Transverse colon (tissue), 4 donors: Measurements from ENCODE around the gene FZD2. TPM values are rescaled to one million over a fixed set of nuclear protein-coding genes. Genes with fewer than 3 reads are reported as not detected.

ENCODE experiments used
- DNase-seq: peaks from one replicate; pipeline ENCODE4 v3.0.0-alpha.2; 2019
- H3K27ac ChIP-seq, 4 donors: fragments of 200-600 bp; sonication (generic); 2 replicates each; pipeline ENCODE4 v1.5.1; 2016 to 2018; ENCODE audit warnings: inconsistent platforms in 4 of 4
- H3K27me3 ChIP-seq: fragments of 200-600 bp; sonication (generic); 2 replicates; pipeline ENCODE4 v1.5.1; 2017; ENCODE audit warnings: inconsistent platforms
- H3K36me3 ChIP-seq, 4 donors: fragments of 200-600 bp; sonication (generic); 2 replicates each; pipeline ENCODE4 v1.5.1; 2017 to 2019; ENCODE audit warnings: inconsistent platforms in 4 of 4
- H3K4me1 ChIP-seq, 4 donors: fragments of 200-600 bp; sonication (generic); 2 replicates each; pipeline ENCODE4 v1.5.1; 2017 to 2020; ENCODE audit warnings: inconsistent platforms in 4 of 4
- H3K4me3 ChIP-seq, 4 donors: fragments of 200-600 bp; sonication (generic); 1 replicate in 1 of 4; 2 replicates in 3 of 4; pipeline versions ENCODE4 v1.5.1 to v1.6.1; 2017 to 2019; ENCODE audit warnings: inconsistent platforms in 4 of 4
- H3K9me3 ChIP-seq, 2 donors: fragments of 200-600 bp; sonication (generic); 2 replicates each; pipeline ENCODE4 v1.5.1; 2017 to 2019; ENCODE audit warnings: inconsistent platforms in 2 of 2
- EP300 ChIP-seq: sonication (generic); formaldehyde crosslinking; IDR thresholded peaks from one replicate; pipeline ENCODE4 v1.6.1; 2017; ENCODE audit warnings: antibody characterized with exemption, low read depth
- POLR2A ChIP-seq: fragments of 450-650 bp; IDR thresholded peaks from one replicate; pipeline ENCODE4 v1.6.1; 2016; ENCODE audit warnings: antibody characterized with exemption, mild to moderate bottlenecking, moderate library complexity
- POLR2AphosphoS5 ChIP-seq, 3 donors: sonication (generic); formaldehyde crosslinking; IDR thresholded peaks; one replicate each; pipeline ENCODE4 v1.6.1; 2016; ENCODE audit warnings: antibody characterized with exemption in 3 of 3
- WGBS, 2 donors: methylation state at CpG; one replicate each; pipeline ENCODE4 v1.1.5; 2018; ENCODE audit warnings: low coverage in 1 of 2; 5-methylcytosine and 5-hydroxymethylcytosine counted together
- in situ Hi-C, 4 donors: fragments of 200-750 bp; cut with MboI; loops; one replicate each; pipeline versions ENCODE4 v1.15.0 to v1.15.1; 2017; ENCODE audit warnings: low sequenced_read_pairs in 3 of 4, low pct_ligation_motif_present in 1 of 4, low pct_unique_long_range_greater_than_20kb in 1 of 4
- intact Hi-C: fragments of 100-400 bp; cut with DNase I; formaldehyde crosslinking; loops from one replicate; pipeline ENCODE4 v1.15.1; 2023; ENCODE audit warnings: low total_unique reads
- total RNA-seq, 4 donors: library from RNA; depleted of rRNA; stranded (reverse); fragments of >200 nt; gene quantifications; one replicate each; pipeline ENCODE4 v1.1.0, GENCODE V29; 2016
- TF ChIP-seq, protein P1 (sequence below), 5 experiments: fragments of 200-600 bp in 3 of 5; fragments of 450-650 bp in 2 of 5; sonication (generic) in 3 of 5; IDR thresholded peaks; 1 replicate in 2 of 5; 2 replicates in 3 of 5; pipeline ENCODE4 v1.5.1; 2016 to 2017; ENCODE audit warnings: antibody characterized with exemption in 5 of 5, inconsistent platforms in 3 of 5, mild to moderate bottlenecking in 2 of 5, moderate library complexity in 1 of 5

FZD2 gene
- total RNA-seq, 4 donors from 2014 or later: 0.41 to 1.3 TPM; not detected in 2

DNA sequence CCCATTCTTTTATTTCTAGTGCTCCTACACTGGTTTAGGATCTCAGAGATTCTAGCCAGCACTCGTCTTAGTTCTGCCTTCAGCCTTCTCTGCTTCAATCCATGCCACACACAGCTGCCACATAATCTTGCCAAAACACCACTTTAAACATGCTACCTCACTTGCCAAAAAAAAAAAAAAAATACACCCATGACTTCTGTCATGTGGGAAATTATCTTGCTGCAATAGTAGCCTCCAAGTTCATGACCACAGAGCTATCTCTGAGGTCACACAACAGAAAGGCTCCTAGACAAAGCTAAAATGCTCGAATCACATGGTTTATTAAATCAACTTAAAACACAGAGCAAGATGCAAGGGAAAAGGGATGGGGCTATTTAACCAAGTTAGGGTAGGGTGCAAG, 18.1 kb downstream of the FZD2 start:
- DNase-seq: no peak
- intact Hi-C loops: no loop called here
- no peaks in the 10 kb centered on the region for H3K36me3 ChIP-seq
- no peak overlapping the region for H3K4me3 ChIP-seq
- H3K9me3 ChIP-seq: no peaks in the 10 kb centered on the region
- no peak overlapping the region for H3K27ac ChIP-seq
- no peak for TF ChIP-seq EP300
- TF ChIP-seq POLR2A: no peak
- TF ChIP-seq, protein P1, sequence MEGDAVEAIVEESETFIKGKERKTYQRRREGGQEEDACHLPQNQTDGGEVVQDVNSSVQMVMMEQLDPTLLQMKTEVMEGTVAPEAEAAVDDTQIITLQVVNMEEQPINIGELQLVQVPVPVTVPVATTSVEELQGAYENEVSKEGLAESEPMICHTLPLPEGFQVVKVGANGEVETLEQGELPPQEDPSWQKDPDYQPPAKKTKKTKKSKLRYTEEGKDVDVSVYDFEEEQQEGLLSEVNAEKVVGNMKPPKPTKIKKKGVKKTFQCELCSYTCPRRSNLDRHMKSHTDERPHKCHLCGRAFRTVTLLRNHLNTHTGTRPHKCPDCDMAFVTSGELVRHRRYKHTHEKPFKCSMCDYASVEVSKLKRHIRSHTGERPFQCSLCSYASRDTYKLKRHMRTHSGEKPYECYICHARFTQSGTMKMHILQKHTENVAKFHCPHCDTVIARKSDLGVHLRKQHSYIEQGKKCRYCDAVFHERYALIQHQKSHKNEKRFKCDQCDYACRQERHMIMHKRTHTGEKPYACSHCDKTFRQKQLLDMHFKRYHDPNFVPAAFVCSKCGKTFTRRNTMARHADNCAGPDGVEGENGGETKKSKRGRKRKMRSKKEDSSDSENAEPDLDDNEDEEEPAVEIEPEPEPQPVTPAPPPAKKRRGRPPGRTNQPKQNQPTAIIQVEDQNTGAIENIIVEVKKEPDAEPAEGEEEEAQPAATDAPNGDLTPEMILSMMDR (IDR thresholded peaks at IDR 0.05): no peak
- TF ChIP-seq POLR2AphosphoS5 (IDR thresholded peaks at IDR 0.05): no peak
- H3K27me3 ChIP-seq: peaks cover 14% of the 10 kb centered on the region
- H3K4me1 ChIP-seq: no peaks in the 10 kb centered on the region
- 53 to 81% methylated on average over 2 of the region's 2 CpGs for WGBS, 2 donors
- in situ Hi-C loops: no loop called here

GRCh38 chr17:44578947-44579346, 21.7 kb downstream of the FZD2 start:
- intact Hi-C loops: no loop called here
- in situ Hi-C loops: no loop called here
- Histone ChIP-seq H3K27me3 (peaks cover 17% of the 10 kb centered on the region), H3K9me3 (no peaks in the 10 kb centered on the region), H3K36me3 (no peaks in the 10 kb centered on the region), H3K27ac (no peak overlapping the region), H3K4me1 (no peaks in the 10 kb centered on the region), H3K4me3 (no peak overlapping the region)
- TF ChIP-seq, protein P1 (IDR thresholded peaks at IDR 0.05): no peak
- TF ChIP-seq EP300 (no peak), POLR2A (no peak), POLR2AphosphoS5 (IDR thresholded peaks at IDR 0.05) (no peak)
- no peak for DNase-seq
- 33 to 52% methylated on average over 1 to 4 of the region's 4 CpGs for WGBS, 2 donors

DNA sequence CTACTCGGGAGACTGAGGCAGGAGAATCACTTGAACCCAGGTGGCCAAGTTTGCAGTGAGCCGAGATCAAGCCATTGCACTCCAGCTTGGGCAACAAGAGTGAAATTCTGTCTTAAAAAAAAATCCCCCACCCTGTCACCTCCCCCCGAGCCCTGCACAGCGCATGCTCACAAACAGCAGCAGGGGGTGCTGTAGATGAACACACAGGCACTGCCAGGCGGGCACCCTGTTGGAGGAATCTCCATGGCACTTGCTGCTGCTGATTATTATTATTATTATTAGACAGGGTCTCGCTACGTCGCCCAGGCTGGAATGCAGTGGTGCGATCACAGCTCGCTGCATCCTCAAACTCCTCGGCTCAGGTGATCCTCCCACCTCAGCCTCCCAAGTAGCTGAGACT, 24.6 kb downstream of the FZD2 start:
- in situ Hi-C loops: no loop called here
- Histone ChIP-seq H3K4me3 (no peak overlapping the region), H3K27me3 (peaks cover 17% of the 10 kb centered on the region), H3K36me3 (no peaks in the 10 kb centered on the region), H3K27ac (no peak overlapping the region), H3K9me3 (no peaks in the 10 kb centered on the region), H3K4me1 (no peaks in the 10 kb centered on the region)
- WGBS, 2 donors: 80 to 85% methylated on average over 1 to 11 of the region's 11 CpGs
- TF ChIP-seq POLR2A (no peak), POLR2AphosphoS5 (IDR thresholded peaks at IDR 0.05) (no peak), EP300 (no peak)
- TF ChIP-seq, protein P1 (IDR thresholded peaks at IDR 0.05): no peak
- intact Hi-C loops: no loop called here
- no peak for DNase-seq

DNA sequence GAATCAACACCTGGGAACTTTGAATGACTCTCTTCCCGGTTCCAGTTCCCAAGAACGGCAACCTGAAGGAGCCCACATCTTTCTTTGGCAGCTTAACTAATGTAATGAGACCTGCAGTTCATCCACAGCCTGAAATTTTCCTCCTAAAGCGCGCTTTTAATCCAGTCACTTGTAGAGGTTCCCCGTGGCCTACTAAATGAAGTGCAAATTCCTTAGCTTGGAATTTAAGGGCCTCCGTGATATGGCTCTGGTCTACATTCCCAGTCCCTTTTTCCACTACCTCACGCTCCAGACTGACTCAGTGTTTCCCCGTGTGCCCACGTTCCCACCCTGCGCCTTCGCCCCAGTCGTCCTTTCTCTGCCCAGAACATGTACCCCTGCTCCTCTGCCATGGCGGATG, 27.2 kb downstream of the FZD2 start:
- H3K9me3 ChIP-seq: no peaks in the 10 kb centered on the region
- peaks cover 13% of the 10 kb centered on the region for H3K27me3 ChIP-seq
- 74 to 80% methylated on average over 6 to 13 of the region's 13 CpGs for WGBS, 2 donors
- H3K27ac ChIP-seq: peak overlapping the region in 1 of 4 donors; percentile 4
- intact Hi-C loops (no loop called here), in situ Hi-C loops (no loop called here)
- H3K4me1 ChIP-seq: no peaks in the 10 kb centered on the region
- no peaks in the 10 kb centered on the region for H3K36me3 ChIP-seq
- TF ChIP-seq POLR2A: no peak
- no peak for TF ChIP-seq POLR2AphosphoS5 (IDR thresholded peaks at IDR 0.05)
- TF ChIP-seq, protein P1 (IDR thresholded peaks at IDR 0.05): no peak
- TF ChIP-seq EP300: no peak
- no peak for DNase-seq
- H3K4me3 ChIP-seq: no peak overlapping the region
